HFF-Myc (cell line): ENCODE results near the gene KLHL22.
A peak's percentile ranks its signal among the peaks of the same experiment; 100 is the strongest.

ENCODE experiments used
- DNase-seq: peaks from one replicate; pipeline ENCODE4 v3.0.0-alpha.2; 2011; ENCODE audit warnings: low read depth; ENCODE audit errors: extremely low read depth
- H3K4me3 ChIP-seq: replicated peaks from 2 replicates; pipeline ENCODE4 v1.5.1; 2011; ENCODE audit warnings: low read depth, mild to moderate bottlenecking, control low read depth, low read length
- TF ChIP-seq, protein P1 (sequence below): IDR thresholded peaks from 2 replicates; pipeline ENCODE4 v1.5.1; 2012; ENCODE audit warnings: mild to moderate bottlenecking, low read depth, low read length, control low read depth; ENCODE audit errors: missing control alignments

Gene KLHL22

DNA sequence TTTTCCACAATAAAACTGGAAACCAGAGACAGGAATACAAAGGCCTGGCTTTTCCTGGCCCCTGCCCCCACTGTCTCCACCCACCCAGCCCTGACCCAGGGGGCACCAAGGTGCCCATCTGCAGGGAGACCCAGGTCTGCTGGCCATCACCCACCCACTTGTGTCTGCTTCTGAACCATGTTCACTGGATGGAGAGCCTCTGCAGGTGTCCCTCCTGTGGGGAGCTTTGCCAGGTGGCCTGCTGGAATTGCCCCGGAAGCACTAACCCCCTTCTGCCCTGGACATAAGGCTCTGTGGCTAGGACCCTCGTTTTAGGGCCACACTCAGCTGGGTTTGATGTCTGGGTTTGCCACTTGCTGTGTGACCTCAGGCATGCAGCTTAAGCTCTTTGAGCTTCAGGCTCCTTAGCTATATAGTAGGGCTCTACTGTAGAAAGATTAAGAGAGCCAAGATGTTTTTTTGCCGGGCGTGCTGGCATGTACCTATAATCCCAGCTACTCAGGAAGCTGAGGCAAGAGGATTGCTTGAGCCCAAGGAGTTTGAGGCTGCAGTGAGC, 61.8 kb downstream of the KLHL22 start:
- TF ChIP-seq, protein P1, sequence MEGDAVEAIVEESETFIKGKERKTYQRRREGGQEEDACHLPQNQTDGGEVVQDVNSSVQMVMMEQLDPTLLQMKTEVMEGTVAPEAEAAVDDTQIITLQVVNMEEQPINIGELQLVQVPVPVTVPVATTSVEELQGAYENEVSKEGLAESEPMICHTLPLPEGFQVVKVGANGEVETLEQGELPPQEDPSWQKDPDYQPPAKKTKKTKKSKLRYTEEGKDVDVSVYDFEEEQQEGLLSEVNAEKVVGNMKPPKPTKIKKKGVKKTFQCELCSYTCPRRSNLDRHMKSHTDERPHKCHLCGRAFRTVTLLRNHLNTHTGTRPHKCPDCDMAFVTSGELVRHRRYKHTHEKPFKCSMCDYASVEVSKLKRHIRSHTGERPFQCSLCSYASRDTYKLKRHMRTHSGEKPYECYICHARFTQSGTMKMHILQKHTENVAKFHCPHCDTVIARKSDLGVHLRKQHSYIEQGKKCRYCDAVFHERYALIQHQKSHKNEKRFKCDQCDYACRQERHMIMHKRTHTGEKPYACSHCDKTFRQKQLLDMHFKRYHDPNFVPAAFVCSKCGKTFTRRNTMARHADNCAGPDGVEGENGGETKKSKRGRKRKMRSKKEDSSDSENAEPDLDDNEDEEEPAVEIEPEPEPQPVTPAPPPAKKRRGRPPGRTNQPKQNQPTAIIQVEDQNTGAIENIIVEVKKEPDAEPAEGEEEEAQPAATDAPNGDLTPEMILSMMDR: no peak
- H3K4me3 ChIP-seq: no peak overlapping the region
- no peak for DNase-seq

DNA sequence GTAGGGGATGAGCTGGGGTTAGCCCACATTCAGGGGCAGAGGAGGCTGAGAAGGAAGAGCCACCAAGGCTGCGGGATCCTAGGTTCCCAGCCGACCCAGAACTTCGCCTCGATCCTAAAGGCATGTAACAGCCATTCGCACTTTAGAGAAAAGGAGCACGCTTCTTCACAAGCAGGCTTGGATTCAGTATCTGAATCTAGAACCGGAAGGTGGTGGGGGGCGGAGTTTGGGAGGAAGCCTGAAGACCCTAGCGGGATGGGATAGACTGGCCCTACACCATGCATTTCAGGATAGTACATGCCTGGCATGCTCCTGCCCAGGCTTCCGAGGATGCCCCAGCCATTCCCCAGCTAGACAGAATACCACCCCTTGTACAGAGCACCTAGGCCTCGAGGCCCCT, 62.4 kb downstream of the KLHL22 start:
- no peak overlapping the region for H3K4me3 ChIP-seq
- TF ChIP-seq, protein P1: no peak
- no peak for DNase-seq

DNA sequence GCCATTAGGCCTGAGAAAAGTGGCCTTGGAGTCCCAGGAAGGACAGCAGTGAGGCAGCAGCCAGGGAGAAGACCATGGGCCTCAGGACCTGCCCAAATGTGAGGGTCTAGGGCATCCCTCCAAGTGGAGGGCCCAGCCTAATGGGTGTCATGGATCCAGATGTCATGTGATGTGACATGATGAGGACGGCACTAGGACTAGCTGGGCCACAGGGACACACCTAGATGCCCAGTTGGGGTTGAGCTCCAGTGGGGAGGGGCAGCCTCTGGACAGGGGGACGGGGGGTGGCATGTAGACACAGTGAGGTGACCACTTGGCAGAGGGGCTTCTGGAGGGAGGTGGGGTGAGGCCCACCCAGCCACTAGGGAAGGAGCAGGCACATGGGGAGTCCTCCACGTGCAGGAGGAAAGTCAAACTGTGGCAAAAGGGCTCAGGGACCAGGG, 63.3 kb downstream of the KLHL22 start:
- no peak overlapping the region for H3K4me3 ChIP-seq
- TF ChIP-seq, protein P1: no peak
- no peak for DNase-seq

DNA sequence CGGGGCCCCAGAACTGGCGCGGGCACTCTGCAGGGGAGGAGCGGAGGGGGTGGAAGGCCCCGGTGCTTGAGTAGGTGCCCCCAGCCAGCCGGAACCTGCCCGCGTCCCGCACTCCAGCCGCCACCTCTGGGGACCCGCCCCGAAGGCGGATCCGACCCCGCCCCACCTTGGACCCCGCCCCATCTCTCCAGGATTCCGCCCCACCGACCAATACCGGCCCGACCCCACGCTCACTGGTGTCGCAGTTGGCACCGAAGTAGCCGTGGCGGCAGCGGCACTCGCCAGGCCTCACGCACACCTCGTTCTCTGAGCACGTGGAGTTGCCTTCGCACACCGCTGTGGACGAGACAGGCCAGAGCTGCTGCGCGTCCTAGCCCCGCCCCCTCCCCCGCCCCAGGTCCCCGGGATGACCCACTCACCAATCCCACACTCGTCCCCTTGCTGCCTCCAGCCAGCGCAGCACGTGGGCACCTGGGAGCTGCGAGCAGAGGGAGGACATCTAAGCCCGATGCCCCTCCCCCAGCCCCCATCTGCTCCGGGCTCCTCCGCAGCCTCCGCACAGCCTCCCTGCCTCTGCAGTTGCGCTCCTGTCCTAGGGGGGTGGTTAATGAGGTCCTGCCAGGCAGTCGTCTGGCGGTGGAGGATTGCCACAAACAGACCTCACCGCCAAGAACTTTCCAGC, 63.9 kb downstream of the KLHL22 start:
- TF ChIP-seq, protein P1: no peak
- no peak overlapping the region for H3K4me3 ChIP-seq
- no peak for DNase-seq

DNA sequence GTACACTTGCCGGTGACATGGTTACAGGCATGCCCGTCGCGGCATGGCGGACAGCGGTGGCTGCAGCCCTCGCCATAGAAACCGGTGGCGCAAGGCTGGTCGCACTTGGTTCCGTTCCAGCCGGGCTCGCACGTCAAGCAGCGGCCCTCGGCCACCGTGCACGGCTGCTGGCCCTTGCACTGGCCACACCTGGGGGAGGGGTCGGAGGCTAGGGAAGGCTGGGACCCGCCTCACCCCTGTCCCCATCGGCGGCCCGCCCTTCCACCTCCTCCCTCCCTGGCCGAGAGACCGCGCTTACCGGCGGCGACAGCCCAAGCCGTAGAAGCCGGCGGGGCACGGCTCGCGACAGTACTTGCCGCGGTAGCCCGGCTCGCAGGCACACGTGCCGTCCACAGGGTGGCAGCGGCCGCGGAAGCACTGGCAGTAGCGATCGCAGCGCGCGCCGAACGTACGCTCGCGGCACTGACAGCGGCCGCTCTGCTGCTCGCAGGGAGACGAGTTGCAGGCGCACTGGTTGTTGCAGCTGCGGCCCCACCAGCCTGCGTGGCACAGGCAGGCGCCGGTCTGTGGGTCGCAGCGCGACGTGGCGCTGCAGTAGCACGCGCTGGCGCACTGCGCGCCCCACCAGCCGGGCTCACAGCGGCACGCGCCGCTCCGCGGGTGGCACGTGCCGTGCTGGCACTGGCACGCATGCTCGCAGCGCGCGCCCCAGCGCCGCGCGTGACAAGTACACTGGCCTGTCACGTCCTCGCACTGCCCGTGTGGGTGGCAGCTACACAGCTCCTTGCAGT, 64.7 kb downstream of the KLHL22 start:
- TF ChIP-seq, protein P1: peak; percentile 14
- DNase-seq: no peak
- no peak overlapping the region for H3K4me3 ChIP-seq

DNA sequence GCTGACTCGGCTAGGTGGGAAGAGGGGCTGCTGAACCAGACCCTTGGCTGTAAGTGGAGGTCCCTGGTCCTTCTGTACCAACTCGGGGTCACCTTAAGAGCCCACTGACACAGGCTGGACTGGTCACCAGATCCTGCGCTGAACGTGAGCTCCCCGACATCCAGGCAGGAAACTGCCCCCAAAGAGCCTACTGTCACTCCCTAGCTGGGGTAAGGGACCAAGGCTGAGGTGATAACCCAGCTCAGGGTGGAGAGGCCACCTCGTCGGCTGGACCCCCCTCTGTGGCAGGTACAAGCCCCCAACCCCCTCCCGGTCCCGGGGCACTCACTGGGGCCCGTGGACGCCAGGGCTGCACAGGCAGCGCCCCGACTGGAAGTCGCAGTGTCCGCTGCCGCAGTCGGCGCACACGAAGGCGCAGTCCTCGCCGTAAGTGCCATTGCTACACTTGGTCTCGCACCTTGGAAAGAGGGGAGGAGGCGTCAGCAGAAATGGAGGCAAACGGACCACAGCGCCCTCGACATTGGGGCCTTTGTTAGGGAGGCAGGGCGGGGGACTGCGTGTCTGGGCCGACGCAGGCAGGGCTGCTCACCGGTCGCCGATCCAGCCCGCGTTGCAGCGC, 65.4 kb downstream of the KLHL22 start:
- H3K4me3 ChIP-seq: no peak overlapping the region
- TF ChIP-seq, protein P1: no peak
- DNase-seq: no peak
